Stimulated activated naive CD8-positive, alpha-beta T cell treated with anti-CD3 and anti-CD28 coated beads, Interleukin-15, amount 100 ng/mL, for 72 hours (primary cell): ENCODE measurements around the gene ZNF217.
A peak's percentile ranks its signal among the peaks of the same experiment; 100 is the strongest.
"Not testable (repeated sequence)": the region's sequence is repeated elsewhere in the genome, so short reads cannot be mapped to it uniquely, and the experiment has no call there.

ENCODE experiments used
- ATAC-seq: fragments of 150-1000 bp; cut with Tn5 transposase; 2 replicates; pipeline ENCODE4 v1.10.0; 2021; ENCODE audit warnings: mild to moderate bottlenecking, moderate library complexity
- DNase-seq, 2 donors: peaks; one replicate each; pipeline ENCODE4 v3.0.0; 2021 to 2022
- H3K27ac Mint-ChIP-seq, 2 donors: one replicate each; pipeline ENCODE4 v1.8.0; 2022; ENCODE audit warnings: mild to moderate bottlenecking in 2 of 2, mixed read lengths in 2 of 2, moderate library complexity in 2 of 2
- H3K27me3 Mint-ChIP-seq: one replicate; pipeline ENCODE4 v1.8.0; 2022; ENCODE audit warnings: mixed read lengths
- H3K4me1 Mint-ChIP-seq: one replicate; pipeline ENCODE4 v1.8.0; 2022; ENCODE audit warnings: mild to moderate bottlenecking, mixed read lengths
- H3K4me3 Mint-ChIP-seq, 2 donors: one replicate each; pipeline ENCODE4 v1.8.0; 2022; ENCODE audit warnings: mild to moderate bottlenecking in 2 of 2, mixed read lengths in 2 of 2, moderate library complexity in 1 of 2
- H3K9me3 Mint-ChIP-seq, 2 donors: one replicate each; pipeline ENCODE4 v1.8.0; 2022; ENCODE audit warnings: mixed read lengths in 2 of 2

Gene ZNF217

GRCh38 chr20:53625311-53626129 is 31.9 kb upstream of the ZNF217 start:
- H3K27ac Mint-ChIP-seq, result peak overlapping the region in 1 of 2 donors; percentile 52
- H3K4me1 Mint-ChIP-seq, result peaks cover 49% of the 10 kb centered on the region
- DNase-seq (no peak), ATAC-seq (no peak)
- H3K9me3 Mint-ChIP-seq, result no peaks in the 10 kb centered on the region
- H3K4me3 Mint-ChIP-seq, result peak overlapping the region in 1 of 2 donors; percentile 49
- no peaks in the 10 kb centered on the region for H3K27me3 Mint-ChIP-seq

GRCh38 chr20:53624927-53625250 is 31.2 kb upstream of the ZNF217 start:
- not testable (repeated sequence) for DNase-seq, ATAC-seq, H3K27me3 Mint-ChIP-seq, H3K9me3 Mint-ChIP-seq, H3K27ac Mint-ChIP-seq
- Mint-ChIP-seq H3K4me1 (peaks cover 50% of the 10 kb centered on the region), H3K4me3 (peak overlapping the region in 1 of 2 donors; percentile 49)

- ATAC-seq (peak; percentile 74), DNase-seq (peak in 1 of 2 donors; percentile 39)
- Mint-ChIP-seq H3K27me3 (no peaks in the 10 kb centered on the region), H3K9me3 (no peaks in the 10 kb centered on the region), H3K4me3 (peak overlapping the region; percentile 75 to 78), H3K4me1 (peaks cover 50% of the 10 kb centered on the region), H3K27ac (peak overlapping the region; percentile 91 to 92)
Measured at GRCh38 chr20:53623454-53624211, 30.0 kb upstream of the ZNF217 start.

- H3K27me3 Mint-ChIP-seq, result no peaks in the 10 kb centered on the region
- H3K27ac Mint-ChIP-seq, result peak overlapping the region; percentile 91 to 92
- ATAC-seq, result peak; percentile 22
- H3K9me3 Mint-ChIP-seq, result no peaks in the 10 kb centered on the region
- H3K4me3 Mint-ChIP-seq, result peak overlapping the region; percentile 75 to 78
- DNase-seq, result no peak
- peaks cover 47% of the 10 kb centered on the region for H3K4me1 Mint-ChIP-seq
Measured at GRCh38 chr20:53623134-53623453, 29.5 kb upstream of the ZNF217 start.

GRCh38 chr20:53622247-53623133 is 28.9 kb upstream of the ZNF217 start:
- Mint-ChIP-seq H3K27ac (peak overlapping the region; percentile 92 to 96), H3K4me1 (peaks cover 41% of the 10 kb centered on the region), H3K27me3 (no peaks in the 10 kb centered on the region), H3K9me3 (no peaks in the 10 kb centered on the region), H3K4me3 (peak overlapping the region; percentile 75 to 78)
- ATAC-seq, result peak; percentile 52
- no peak for DNase-seq

- Mint-ChIP-seq H3K4me1 (peaks cover 39% of the 10 kb centered on the region), H3K4me3 (peak overlapping the region; percentile 75 to 78), H3K9me3 (no peaks in the 10 kb centered on the region), H3K27me3 (no peaks in the 10 kb centered on the region), H3K27ac (peak overlapping the region; percentile 92 to 96)
- DNase-seq (peak; percentile 41 to 44), ATAC-seq (peak; percentile 76)
Measured at GRCh38 chr20:53621482-53622246, 28.0 kb upstream of the ZNF217 start.

GRCh38 chr20:53618490-53619000 is 24.9 kb upstream of the ZNF217 start:
- peaks cover 39% of the 10 kb centered on the region for H3K4me1 Mint-ChIP-seq
- not testable (repeated sequence) for H3K4me3 Mint-ChIP-seq, DNase-seq, H3K9me3 Mint-ChIP-seq, H3K27me3 Mint-ChIP-seq, ATAC-seq
- H3K27ac Mint-ChIP-seq, result peak overlapping the region in 1 of 2 donors; percentile 78

- DNase-seq (no peak), ATAC-seq (no peak)
- peak overlapping the region in 1 of 2 donors; percentile 78 for H3K27ac Mint-ChIP-seq
- no peaks in the 10 kb centered on the region for H3K27me3 Mint-ChIP-seq
- H3K9me3 Mint-ChIP-seq, result no peaks in the 10 kb centered on the region
- no peak overlapping the region for H3K4me3 Mint-ChIP-seq
- peaks cover 34% of the 10 kb centered on the region for H3K4me1 Mint-ChIP-seq
Measured at GRCh38 chr20:53617791-53618489, 24.3 kb upstream of the ZNF217 start.

GRCh38 chr20:53616489-53616888 is 22.9 kb upstream of the ZNF217 start:
- not testable (repeated sequence) for H3K9me3 Mint-ChIP-seq, H3K4me3 Mint-ChIP-seq, DNase-seq, H3K27me3 Mint-ChIP-seq, H3K27ac Mint-ChIP-seq, ATAC-seq
- H3K4me1 Mint-ChIP-seq, result peaks cover 22% of the 10 kb centered on the region

- no peaks in the 10 kb centered on the region for H3K9me3 Mint-ChIP-seq
- no peak overlapping the region for H3K27ac Mint-ChIP-seq
- H3K4me1 Mint-ChIP-seq, result peaks cover 22% of the 10 kb centered on the region
- H3K4me3 Mint-ChIP-seq, result no peak overlapping the region
- no peak for ATAC-seq
- no peaks in the 10 kb centered on the region for H3K27me3 Mint-ChIP-seq
- DNase-seq, result no peak
Measured at GRCh38 chr20:53613748-53614147, 20.1 kb upstream of the ZNF217 start.

GRCh38 chr20:53612289-53612688 is 18.6 kb upstream of the ZNF217 start:
- not testable (repeated sequence) for DNase-seq, H3K4me3 Mint-ChIP-seq, H3K27ac Mint-ChIP-seq, H3K27me3 Mint-ChIP-seq, ATAC-seq, H3K9me3 Mint-ChIP-seq
- H3K4me1 Mint-ChIP-seq, result peaks cover 32% of the 10 kb centered on the region

- Mint-ChIP-seq H3K9me3 (no peaks in the 10 kb centered on the region), H3K27me3 (no peaks in the 10 kb centered on the region), H3K27ac (peak overlapping the region; percentile 33 to 59), H3K4me3 (peak overlapping the region in 1 of 2 donors; percentile 6), H3K4me1 (peaks cover 32% of the 10 kb centered on the region)
- ATAC-seq (no peak), DNase-seq (no peak)
Measured at GRCh38 chr20:53611449-53611894, 17.8 kb upstream of the ZNF217 start.

- H3K4me3 Mint-ChIP-seq, result peak overlapping the region; percentile 84 to 88
- peak overlapping the region; percentile 98 to 99 for H3K27ac Mint-ChIP-seq
- no peaks in the 10 kb centered on the region for H3K9me3 Mint-ChIP-seq
- H3K4me1 Mint-ChIP-seq, result peaks cover 35% of the 10 kb centered on the region
- ATAC-seq (peak; percentile 93), DNase-seq (peak; percentile 57 to 86)
- H3K27me3 Mint-ChIP-seq, result no peaks in the 10 kb centered on the region
Measured at GRCh38 chr20:53609491-53610445, 16.1 kb upstream of the ZNF217 start.
